ENCODE measurements around the gene FRYL. TPM values are rescaled to one million over a fixed set of nuclear protein-coding genes. Genes with fewer than 3 reads are reported as not detected.

The FRYL gene
- polyA plus RNA-seq, 1 donor from 2014 or later: 64.0 TPM

DNA sequence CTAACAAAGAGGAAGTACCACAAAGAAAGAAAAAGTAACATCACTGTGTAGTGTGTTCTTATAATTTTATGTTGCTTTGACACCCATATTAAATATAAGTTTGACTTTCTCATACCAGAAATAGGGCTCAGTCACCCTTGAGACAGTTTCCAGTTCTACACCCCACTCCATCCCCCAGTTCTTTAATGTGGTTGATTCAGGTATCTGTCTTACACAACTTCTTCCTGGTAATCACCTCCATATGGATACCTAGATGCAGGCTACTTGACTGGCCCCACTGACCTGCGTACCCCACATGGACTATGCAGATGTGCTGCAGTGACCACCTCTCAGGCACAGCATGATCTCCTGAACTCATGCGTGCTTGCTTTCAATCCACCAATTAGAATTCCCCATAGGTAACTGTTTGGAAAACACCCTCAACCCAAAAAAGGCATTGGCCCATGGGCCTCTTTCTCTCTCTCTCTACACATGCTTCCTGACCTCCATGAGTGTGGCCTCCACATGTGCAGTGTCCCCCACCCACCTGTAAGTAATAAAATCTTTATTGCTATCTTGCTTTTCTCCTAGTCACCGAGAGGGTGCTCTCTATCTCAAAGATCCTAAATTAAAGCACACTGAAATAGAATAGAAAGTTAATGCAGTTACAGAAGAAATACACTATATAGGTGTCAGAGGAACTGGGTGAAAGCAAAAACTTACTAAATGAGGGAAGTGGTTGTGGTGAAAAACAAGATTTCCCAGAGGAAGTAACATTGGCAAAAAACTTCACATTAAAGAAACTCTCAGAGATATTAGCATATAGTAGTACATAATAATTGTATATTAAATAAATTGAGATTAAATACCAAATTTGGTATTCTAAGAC lies 191.6 kb downstream of the FRYL start:
- no peak overlapping the region for H3K4me2 ChIP-seq (ENCODE audit: low read length)
- no peaks in the 10 kb centered on the region for H3F3A ChIP-seq (ENCODE audit: insufficient read depth, low read length, poor library complexity, severe bottlenecking)
- H4K20me1 ChIP-seq (ENCODE audit: insufficient read depth): no peaks in the 10 kb centered on the region
- no peak overlapping the region for H3K9ac ChIP-seq (ENCODE audit: low read length)
- no peak overlapping the region for H3K4me3 ChIP-seq (ENCODE audit: low read length)
- H3K27ac ChIP-seq (ENCODE audit: low read length): no peak overlapping the region
- H3K79me2 ChIP-seq (replicated peaks; ENCODE audit: insufficient read depth, low read length): no peaks in the 10 kb centered on the region
- no peaks in the 10 kb centered on the region for H3K9me3 ChIP-seq (ENCODE audit: low read length)
- no peak overlapping the region for H2AFZ ChIP-seq (ENCODE audit: low read depth, low read length)
- H3K9me2 ChIP-seq (ENCODE audit: insufficient read depth, low read length): no peaks in the 10 kb centered on the region
- no peak for TF ChIP-seq RAD21 (conservative IDR thresholded peaks at IDR 0.05)
- H3K27me3 ChIP-seq (ENCODE audit: insufficient read depth, low read depth, low read length): no peaks in the 10 kb centered on the region
- peaks cover 4% of the 10 kb centered on the region for H3K36me3 ChIP-seq (ENCODE audit: insufficient read depth, low read length)

DNA sequence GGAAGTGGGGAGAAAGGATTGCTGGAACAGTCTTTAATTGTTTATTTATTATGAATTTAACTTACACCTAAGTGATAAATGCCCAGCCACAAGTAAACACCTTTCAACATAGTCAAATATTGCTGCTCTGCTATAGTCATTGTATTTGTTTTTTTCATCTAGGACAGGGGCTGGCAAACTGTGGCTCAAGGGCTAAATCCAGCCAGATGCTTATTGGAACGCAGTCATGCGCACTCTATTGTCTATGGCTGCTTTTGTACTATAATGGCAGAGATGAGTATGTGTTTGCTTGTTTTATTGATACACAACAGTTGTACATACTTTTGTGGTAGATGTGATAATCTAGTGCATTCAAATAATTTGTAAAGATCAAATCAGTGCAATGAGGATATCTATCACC lies 194.7 kb downstream of the FRYL start:
- Histone ChIP-seq H4K20me1 (ENCODE audit: insufficient read depth) (no peaks in the 10 kb centered on the region), H3F3A (ENCODE audit: insufficient read depth, low read length, poor library complexity, severe bottlenecking) (no peaks in the 10 kb centered on the region), H3K79me2 (replicated peaks; ENCODE audit: insufficient read depth, low read length) (no peaks in the 10 kb centered on the region), H3K9ac (ENCODE audit: low read length) (no peak overlapping the region), H3K27me3 (ENCODE audit: insufficient read depth, low read depth, low read length) (no peaks in the 10 kb centered on the region), H3K9me2 (ENCODE audit: insufficient read depth, low read length) (no peaks in the 10 kb centered on the region), H3K4me3 (ENCODE audit: low read length) (no peak overlapping the region), H3K4me2 (ENCODE audit: low read length) (no peak overlapping the region), H2AFZ (ENCODE audit: low read depth, low read length) (no peak overlapping the region), H3K36me3 (ENCODE audit: insufficient read depth, low read length) (peaks cover 12% of the 10 kb centered on the region), H3K9me3 (ENCODE audit: low read length) (no peaks in the 10 kb centered on the region), H3K27ac (ENCODE audit: low read length) (no peak overlapping the region)
- TF ChIP-seq, protein P1, sequence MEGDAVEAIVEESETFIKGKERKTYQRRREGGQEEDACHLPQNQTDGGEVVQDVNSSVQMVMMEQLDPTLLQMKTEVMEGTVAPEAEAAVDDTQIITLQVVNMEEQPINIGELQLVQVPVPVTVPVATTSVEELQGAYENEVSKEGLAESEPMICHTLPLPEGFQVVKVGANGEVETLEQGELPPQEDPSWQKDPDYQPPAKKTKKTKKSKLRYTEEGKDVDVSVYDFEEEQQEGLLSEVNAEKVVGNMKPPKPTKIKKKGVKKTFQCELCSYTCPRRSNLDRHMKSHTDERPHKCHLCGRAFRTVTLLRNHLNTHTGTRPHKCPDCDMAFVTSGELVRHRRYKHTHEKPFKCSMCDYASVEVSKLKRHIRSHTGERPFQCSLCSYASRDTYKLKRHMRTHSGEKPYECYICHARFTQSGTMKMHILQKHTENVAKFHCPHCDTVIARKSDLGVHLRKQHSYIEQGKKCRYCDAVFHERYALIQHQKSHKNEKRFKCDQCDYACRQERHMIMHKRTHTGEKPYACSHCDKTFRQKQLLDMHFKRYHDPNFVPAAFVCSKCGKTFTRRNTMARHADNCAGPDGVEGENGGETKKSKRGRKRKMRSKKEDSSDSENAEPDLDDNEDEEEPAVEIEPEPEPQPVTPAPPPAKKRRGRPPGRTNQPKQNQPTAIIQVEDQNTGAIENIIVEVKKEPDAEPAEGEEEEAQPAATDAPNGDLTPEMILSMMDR (IDR thresholded peaks at IDR 0.05; ENCODE audit: poor library complexity, severe bottlenecking): no peak
- no peak for TF ChIP-seq TAF1 (IDR thresholded peaks at IDR 0.05; ENCODE audit: low read depth)
- TF ChIP-seq EP300 (conservative IDR thresholded peaks at IDR 0.05; ENCODE audit: poor library complexity, severe bottlenecking): no peak
- no peak for TF ChIP-seq SMC3 (conservative IDR thresholded peaks at IDR 0.05; ENCODE audit: poor library complexity)
- no peak for TF ChIP-seq POLR2AphosphoS5 (IDR thresholded peaks at IDR 0.05)
- TF ChIP-seq, protein P2, sequence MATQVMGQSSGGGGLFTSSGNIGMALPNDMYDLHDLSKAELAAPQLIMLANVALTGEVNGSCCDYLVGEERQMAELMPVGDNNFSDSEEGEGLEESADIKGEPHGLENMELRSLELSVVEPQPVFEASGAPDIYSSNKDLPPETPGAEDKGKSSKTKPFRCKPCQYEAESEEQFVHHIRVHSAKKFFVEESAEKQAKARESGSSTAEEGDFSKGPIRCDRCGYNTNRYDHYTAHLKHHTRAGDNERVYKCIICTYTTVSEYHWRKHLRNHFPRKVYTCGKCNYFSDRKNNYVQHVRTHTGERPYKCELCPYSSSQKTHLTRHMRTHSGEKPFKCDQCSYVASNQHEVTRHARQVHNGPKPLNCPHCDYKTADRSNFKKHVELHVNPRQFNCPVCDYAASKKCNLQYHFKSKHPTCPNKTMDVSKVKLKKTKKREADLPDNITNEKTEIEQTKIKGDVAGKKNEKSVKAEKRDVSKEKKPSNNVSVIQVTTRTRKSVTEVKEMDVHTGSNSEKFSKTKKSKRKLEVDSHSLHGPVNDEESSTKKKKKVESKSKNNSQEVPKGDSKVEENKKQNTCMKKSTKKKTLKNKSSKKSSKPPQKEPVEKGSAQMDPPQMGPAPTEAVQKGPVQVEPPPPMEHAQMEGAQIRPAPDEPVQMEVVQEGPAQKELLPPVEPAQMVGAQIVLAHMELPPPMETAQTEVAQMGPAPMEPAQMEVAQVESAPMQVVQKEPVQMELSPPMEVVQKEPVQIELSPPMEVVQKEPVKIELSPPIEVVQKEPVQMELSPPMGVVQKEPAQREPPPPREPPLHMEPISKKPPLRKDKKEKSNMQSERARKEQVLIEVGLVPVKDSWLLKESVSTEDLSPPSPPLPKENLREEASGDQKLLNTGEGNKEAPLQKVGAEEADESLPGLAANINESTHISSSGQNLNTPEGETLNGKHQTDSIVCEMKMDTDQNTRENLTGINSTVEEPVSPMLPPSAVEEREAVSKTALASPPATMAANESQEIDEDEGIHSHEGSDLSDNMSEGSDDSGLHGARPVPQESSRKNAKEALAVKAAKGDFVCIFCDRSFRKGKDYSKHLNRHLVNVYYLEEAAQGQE (IDR thresholded peaks at IDR 0.05; ENCODE audit: borderline replicate concordance): no peak
- TF ChIP-seq EZH2 (IDR thresholded peaks at IDR 0.05; ENCODE audit: borderline replicate concordance, insufficient read depth, low read length, poor library complexity, severe bottlenecking): no peak
- TF ChIP-seq MXI1 (conservative IDR thresholded peaks at IDR 0.05; ENCODE audit: poor library complexity, severe bottlenecking): no peak
- TF ChIP-seq RAD21 (conservative IDR thresholded peaks at IDR 0.05): no peak
